ENCODE measurements around the gene CYTIP.

Gene CYTIP

DNA sequence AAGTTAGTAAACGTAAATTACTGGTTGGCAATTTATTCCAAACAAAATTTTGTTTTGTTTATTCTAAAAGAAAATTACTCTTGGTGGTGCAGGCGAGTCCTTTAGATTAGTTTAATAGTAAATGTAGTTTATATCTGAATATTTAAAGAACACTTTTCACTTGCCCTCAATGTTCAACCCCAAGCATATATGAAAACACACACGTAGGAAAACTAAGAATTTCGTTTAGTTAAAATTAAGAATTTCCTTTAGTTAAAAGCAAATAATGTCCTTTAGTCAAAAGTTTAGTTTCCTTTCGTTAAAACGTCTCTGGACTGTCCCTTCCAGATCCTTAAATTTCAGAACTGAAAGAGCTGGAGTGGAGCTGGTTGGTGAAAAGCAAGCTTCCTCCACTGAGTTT, 19.1 kb upstream of the CYTIP start:
- DNase-seq (ENCODE audit: low spot score) = no peak

DNA sequence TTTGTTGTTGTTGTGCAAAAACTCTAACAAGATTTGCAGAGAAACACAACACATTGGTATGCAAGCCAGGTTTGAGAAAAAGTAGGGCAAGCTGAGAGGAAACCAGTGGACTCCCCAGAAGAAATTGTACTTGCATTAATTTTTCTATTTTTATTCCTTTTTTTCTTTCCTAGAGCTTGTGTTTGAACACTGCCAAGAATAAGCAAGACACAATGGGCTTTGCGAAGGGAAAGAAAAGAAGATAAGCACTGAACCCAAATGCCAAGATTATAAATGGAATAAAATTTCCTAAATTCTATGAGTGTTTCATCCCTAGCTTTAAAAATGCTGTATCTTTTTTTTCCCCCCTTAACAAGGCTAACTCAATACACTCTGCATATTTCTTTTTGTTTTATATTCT, 17.0 kb upstream of the CYTIP start:
- no peak for DNase-seq (ENCODE audit: low spot score)

DNA sequence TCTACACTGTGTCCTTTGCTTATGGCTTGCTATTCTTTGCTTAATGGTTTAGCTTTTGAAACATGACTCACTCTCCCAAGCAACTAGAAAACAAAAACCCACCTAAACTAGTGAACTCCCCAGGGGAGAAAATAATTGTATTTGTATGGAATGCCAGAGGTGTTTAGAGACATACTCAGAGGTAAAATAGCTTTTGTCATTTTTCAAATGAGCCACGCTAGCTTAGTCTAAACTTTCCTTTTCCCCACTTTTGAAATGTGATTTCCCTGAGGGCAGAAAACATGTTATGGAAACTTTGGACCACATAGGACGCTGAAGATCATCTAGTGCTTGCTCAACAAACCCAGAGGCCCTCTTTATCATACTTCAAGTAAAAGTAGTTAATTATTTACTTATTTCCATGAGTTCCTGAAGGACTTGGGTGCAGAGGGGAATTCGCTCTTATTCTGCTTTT, 16.5 kb upstream of the CYTIP start:
- DNase-seq (ENCODE audit: low spot score) = no peak

DNA sequence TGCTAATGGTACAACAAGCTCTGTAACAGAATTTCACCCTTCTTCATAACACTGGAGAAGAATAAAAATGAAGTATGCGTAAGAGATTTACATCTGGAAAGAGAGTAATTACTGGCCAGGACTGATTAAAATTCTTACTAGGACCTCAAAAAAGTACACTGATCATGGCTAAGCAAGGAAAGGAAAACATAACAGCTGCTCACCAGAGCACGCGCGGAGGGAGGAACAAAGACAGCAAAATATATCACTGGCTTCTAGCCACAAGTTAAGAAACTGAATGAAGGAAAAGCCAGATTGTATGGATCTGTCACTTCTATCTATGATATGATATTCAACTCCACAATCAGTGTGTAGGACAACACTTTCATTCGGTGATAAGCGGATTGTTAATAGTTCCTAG, 15.6 kb upstream of the CYTIP start:
- DNase-seq (ENCODE audit: low spot score) = no peak

DNA sequence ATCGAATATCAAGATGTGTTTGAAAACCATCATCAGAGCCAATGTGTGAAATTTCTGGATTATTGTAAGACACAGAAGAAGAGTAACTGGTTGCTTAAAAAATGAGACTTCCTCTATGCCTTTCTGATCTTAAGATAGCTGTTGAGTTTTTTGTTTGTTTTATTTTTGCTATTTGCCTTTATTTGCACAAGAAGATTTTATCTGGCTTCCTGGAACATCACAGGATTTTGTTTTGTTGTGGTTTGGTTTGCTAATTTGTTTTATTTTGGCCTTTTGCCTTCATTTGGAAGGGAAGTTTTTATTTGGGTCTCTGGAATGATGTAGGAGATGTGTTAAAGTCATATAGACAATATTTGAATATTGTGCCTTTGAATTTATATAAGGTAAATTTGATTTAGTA, 3.9 kb upstream of the CYTIP start:
- no peak for DNase-seq (ENCODE audit: low spot score)

DNA sequence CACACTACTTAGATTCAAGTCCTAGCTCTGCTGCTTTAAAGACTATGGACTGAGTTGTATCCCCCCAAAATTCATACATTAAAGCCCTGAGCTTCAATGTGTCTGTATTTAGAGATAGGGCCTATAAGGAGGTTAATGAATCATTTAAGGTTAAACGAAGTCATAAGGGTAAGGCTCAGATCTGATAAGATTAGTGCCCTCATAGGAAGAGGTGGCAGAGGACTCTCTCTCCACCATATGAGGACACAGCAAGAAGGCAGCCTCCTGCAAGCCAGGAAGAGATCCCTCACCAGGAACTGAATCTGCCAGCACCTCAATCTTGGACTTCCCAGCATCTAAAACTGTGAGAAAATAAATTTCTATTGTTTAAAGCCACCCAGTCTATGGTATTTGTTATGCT, 3.1 kb upstream of the CYTIP start:
- no peak for DNase-seq (ENCODE audit: low spot score)

DNA sequence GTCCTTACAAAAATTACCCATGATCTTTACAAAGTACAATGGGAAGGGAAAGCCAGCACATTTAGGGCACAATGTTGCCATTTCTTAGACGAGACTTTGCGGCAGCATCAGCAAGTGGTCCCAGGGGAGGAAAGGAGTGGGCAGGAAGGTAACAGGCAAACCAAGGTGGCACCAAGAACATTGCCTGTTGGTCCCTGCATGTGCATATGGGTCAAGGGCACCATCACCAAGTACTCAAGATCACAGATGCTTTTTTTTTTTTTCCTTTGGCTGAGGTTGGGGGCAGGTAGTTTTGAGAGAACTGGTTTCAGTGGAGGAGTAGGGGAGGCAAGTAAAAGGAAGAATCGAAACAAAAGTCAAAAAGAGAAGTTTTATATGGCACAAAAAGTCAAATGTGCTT, 752 bp upstream of the CYTIP start:
- no peak for DNase-seq (ENCODE audit: low spot score)

DNA sequence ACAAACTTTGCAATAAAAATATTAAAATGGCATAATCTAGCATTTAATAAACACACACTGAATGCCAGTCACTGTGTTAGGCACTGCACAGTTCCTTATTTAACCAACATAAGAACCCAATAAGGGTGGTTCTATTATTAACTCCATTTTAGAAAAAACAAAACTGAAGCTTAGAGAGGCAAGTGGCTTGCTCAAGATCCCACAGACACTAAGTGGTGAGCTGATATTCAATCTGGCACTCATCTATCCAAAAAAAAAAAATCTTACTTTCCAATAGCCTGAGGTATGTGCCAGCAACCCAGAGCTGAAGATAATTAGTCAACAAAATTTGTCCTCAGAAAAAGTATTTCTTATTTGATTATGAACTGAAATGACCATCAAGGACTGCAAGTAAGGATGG, 799 bp downstream of the CYTIP start:
- no peak for DNase-seq (ENCODE audit: low spot score)

DNA sequence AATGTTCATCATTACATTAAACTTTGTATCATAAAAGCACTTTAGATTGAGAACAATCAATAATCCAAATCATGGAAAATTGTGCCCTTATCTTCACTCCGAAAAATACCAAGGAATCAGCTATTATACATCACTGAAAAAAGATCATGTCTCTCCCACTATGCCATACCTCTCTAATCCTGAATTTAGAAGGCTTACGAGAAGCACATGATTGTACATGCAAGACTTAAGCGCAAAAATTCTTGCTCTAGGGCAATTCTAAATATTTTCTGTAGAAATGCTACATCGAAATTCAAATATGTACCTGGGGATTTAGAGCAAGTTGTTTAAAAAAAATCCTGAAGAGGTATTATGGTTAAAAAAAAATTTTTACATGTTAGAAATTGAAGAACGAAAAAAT, 1.3 kb downstream of the CYTIP start:
- no peak for DNase-seq (ENCODE audit: low spot score)

DNA sequence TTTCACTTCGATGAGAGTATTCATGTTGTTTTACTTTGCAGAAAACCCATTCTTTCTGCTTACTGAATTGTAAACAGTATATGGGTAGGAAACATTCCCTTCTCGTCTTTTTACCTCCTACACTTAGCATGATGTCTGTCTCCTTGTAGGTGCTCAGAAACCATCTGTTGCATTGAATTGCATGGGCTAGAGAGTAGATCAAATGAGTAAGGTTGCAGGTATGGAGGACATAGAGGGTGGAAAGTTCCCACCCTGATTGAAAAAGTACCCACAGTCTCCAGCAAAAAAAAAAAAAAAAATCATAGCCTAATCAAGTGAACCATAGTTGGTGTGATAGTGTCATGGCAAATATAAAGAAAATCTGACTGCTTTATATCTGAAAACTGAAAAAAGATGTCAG, 1.7 kb downstream of the CYTIP start:
- DNase-seq (ENCODE audit: low spot score) = no peak

DNA sequence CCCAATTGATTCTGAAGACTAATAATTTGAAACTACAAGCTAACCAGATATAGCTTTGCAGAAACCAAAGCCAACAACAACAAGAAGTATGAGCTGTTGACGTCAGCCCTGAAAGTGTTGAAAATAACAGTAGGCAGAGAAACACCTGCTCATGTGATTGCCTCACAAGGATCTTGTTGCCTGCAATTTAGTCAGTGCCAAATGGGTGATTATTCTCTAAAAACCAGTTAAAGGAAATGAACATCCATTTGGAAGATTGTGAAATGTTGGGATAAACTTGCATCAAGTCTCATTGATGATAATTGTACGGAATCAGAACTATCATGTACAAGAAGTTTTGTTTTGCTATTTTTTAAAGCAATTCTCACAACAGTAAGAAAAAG, 2.8 kb downstream of the CYTIP start:
- no peak for DNase-seq (ENCODE audit: low spot score)

DNA sequence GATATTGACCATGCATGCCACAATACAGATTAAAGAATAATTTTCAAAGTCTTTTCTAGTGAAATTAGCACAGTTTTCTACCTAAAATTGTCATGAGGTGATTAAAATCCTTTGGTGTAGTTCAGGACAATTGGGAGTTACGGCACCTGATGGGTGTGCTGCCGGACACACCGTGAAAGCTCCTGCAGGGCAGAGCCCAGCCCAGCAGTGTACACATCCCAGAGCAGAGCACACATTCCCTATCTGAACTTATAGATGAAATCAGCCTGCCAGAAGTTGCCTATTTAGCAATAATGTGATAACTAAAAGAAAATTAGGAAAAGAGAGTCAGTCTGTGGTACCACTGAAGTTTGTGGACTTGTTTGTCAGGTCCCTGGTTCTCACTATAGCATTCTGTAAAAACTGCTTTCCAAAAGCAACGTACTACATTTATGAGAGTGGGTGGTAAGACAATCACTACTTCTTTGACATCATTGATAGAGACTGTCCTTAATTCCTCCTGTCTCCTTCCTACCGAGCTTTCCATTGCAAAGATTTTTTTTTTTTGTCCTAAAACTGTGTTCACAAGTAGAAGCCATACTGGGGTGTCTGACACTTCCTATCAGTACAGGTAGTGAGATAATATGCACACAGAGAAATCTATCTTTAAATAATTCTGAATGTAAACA, 3.4 kb downstream of the CYTIP start:
- no peak for DNase-seq (ENCODE audit: low spot score)

DNA sequence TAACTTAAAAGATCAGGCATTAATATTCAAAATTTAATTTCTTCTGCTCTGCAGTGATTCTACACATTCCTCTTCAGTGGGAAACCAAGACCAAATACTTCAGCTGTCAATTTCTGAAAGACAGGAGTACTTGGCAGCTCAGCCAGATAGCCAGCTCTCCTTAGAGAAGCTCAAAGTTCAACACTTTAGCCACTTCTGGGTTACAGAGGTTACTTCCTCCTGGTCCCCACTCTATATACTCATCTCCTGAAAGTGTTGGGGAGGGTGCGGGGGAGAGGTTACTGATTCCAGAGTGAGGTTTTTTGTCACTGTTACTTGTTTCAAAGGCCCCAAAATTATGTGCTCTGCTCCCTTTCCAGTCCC, 4.1 kb downstream of the CYTIP start:
- no peak for DNase-seq (ENCODE audit: low spot score)

DNA sequence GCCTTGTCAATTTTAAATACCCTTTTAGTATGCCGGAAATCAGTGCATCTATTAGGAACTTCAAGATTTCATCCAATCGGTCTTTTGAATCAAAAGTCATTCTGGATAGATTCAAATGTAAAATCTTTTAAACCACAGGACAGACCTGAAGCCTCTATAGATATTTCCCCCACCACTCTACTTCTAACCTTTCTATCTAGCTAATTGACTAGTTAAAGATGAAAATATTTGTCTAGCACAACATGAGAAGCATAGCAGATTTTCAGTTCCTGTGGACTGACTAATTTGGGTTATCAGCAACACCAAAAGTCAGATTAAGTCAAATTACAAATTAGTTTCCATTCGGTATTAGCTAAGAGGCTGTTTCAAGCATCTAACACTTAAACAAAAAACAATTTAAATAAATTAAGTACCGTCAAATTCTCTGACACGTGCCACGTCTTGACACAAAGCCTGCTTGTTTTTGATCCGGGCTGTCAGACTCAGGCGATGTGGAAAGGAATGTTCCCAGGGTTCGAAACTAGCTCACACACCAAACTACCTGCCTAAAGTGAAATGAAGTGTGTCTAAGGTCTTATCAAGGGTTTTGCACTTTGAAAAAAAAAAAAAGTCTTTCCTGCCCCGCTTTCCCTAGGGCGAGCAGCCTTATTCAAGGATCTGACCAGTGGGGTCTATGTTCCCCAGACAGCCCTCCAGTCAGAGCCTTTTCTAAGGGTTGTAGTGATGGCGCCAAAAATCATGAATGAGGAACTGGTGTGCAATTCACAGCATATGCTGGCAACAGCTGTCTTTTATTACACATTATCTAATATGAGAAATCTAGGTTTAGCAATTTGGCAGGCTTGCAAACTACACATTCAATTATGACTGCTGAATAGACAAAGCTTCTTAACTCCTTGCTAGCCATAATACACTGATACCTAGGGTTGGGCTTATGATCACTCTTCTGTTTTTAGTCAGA, 4.7 kb downstream of the CYTIP start:
- DNase-seq (ENCODE audit: low spot score) = no peak

DNA sequence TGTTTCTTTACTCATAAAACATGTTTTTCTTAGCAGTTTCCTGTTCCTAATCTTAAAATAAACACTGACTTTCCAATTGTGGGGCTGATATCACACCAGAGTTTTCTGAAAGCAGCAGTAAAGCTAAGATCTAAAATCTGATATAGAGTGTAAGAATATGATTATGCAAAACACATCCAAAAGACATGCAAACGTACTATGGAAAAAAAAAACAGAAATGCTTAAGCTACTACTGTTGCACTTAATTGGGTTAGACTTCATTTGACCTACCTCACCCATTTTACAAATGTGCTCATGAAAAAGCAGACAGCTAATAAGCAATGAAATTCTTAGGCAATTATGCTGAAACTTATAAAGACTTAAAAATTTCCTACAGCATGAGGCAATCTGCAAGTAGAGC, 10.5 kb downstream of the CYTIP start:
- DNase-seq (ENCODE audit: low spot score) = no peak

DNA sequence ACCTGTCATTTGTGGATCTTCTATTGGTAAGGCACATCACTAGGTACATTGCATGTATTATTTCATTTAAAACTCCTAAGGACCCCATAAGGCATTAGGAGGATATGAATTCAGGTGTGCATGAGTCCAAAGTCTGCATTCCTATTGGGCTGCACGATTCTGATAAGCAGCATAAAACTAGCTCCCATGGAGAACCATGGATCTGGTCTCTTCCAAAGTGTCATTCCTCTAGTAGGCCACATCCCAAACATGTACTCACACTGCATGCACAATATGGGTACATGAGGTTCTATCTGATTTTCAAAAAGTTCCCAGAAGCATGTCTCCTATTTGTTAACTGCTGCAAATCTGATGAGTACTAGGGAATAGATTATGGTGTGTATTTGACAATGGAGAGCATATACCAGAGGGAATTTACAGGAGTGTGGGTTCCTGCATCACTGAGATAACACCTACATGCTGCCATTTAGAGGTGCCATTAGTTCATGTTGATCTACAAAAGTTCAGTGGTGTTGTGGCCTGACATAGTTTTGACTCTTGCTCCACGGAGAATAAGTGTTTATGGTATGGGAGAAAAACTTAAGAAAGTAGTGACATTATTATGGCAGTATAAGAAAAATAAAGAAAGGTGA, 11.3 kb downstream of the CYTIP start:
- no peak for DNase-seq (ENCODE audit: low spot score)

DNA sequence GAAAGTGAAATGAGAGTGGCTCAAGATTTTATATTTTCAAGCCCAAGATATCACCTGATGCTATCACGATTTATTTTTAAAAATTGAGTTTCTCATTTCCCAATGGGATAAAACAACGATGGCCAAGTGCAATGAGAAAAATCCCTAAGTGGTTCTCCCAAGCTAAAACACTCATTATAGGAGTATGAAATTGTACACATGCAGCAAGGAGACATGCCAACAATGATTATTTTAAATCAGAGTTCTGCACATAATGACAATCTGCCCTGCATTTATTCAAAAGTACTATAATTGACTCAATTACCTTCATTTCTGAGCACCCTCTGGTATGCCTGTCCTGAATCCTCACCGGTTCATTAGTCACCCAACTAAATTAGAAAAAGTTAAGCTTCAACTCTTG, 12.7 kb downstream of the CYTIP start:
- DNase-seq (ENCODE audit: low spot score) = no peak

DNA sequence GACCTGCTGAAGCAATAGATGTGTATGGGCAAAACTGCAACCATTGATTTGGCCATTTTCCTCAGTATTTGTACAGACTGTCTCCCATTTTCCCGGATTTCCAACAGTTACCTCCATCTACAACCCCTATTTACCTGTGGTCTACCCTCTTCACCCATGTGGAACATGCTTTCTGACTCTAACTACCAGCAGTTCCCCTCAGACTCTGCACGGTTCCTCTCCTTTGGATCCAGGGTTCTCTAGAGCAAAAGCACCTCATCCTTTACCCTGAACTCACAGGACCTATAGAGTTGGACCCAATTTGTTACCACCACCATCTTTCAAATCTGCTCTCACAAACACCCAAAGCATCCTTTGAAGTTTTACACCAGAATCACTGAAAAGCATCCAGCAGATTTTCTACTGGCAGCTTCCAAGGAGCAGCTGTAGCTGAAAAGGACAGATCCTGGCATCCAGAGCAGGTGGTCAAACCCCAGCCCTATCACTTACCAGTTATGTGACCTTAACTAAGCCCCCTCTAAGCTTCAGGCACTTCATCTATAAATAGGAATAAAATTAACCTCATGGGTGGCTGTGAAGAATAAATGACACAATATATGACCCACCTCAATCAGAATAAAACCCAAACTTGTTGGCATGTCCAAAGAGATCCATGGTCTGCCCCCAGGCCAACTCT, 15.3 kb downstream of the CYTIP start:
- no peak for DNase-seq (ENCODE audit: low spot score)

DNA sequence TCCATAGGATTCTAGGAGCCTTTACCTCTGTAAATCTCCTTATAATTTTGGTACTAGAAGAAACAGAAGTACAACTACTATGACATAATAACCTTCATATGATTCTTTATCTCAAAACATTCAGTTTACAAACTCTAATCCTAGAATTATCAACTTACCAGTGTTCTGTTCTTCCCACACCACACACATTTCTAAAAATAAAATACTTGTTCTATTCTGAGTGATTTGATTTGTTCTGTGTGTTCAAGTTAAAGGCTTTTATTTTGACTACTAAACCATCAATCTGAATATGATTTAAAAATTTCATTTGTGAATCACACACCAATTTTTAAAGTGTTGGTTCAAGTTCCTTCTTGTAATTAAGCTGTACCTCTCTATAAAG, 16.0 kb downstream of the CYTIP start:
- no peak for DNase-seq (ENCODE audit: low spot score)

DNA sequence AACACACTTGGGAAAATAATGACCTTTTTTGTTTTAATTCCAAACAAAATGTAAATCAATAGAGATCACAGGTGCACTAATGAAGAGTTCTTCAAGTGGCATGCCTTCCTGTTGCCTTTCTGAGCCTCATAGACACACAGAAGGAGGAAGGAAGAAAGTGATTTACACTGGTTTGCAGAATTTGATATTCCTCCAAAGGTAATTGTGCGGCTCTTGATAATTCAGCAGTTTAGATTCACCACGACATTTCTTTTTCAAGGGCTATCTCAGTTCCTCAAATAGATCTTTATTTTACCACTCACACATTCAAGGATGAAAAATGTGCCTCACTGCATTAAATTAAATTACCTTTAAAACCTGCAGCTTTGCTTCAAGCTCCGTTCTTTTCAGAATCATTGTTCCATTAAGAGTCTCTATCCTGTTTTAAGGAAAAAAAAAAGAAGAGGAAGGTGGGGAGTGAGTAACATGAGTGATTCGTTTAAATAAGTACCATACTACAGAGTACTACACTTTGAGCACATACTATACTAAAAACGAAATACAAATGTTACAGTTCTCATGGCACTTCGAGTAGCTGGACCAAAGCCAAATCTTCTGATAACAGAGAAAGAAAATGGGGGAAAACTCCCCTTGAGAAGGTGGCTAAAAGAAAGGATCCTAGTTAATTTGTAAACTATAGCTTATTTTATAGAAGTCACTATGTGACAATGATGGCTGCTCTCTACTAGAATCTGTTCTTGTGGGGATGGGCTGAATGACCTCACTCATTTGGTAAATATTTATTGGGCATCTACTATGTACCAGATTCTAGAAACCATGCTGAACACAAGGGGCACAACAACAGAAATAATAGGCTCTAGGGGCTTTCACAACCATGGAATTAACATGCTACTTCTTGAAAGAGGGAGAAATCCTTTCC, 16.6 kb downstream of the CYTIP start:
- DNase-seq (ENCODE audit: low spot score) = no peak

DNA sequence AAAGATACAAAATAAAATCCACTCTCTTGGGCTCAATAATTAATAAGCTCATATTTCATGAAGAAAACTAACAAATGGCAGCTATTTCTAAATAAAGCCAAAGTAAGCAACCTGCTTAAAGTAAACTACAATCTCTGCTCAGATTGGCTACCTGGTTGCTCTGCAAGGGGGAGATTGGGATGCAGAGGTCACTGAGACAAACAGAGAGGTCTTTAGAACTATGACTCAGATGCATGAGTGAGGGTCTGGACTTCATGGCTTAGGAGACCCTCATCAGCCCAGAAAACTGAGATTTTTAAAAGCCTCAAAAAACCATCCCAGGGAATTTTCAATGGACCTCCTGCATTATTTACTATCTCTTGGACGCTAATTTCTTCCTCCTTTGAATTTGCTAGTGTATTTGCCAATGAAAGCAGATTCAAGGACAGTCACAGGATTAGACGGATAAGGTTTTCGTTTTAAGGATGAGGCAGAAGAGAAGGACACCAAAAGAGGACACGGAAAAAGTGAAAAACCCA, 17.4 kb downstream of the CYTIP start:
- no peak for DNase-seq (ENCODE audit: low spot score)

All from kidney capillary endothelial cell (primary cell).